Endometrial microvascular endothelial cells (primary cell): ENCODE data around the gene ADAMTS7. TPM values are rescaled to one million over a fixed set of nuclear protein-coding genes. Genes with fewer than 3 reads are reported as not detected.
"Not testable (repeated sequence)": the region's sequence is repeated elsewhere in the genome, so short reads cannot be mapped to it uniquely, and the experiment has no call there.

Experiments
- in situ Hi-C: cut with HindIII; loops from 2 replicates; pipeline ENCODE4 v1.10.0; 2017; ENCODE audit warnings: low sequenced_read_pairs, low pct_unique_long_range_greater_than_20kb; ENCODE audit errors: inconsistent ontology term
- total RNA-seq: library from RNA; depleted of rRNA; stranded (reverse); fragments of >200 nt; gene quantifications from one replicate; pipeline ENCODE4 v1.2.3, GENCODE V29; 2015; ENCODE audit errors: inconsistent ontology term

ADAMTS7 gene, protein sequence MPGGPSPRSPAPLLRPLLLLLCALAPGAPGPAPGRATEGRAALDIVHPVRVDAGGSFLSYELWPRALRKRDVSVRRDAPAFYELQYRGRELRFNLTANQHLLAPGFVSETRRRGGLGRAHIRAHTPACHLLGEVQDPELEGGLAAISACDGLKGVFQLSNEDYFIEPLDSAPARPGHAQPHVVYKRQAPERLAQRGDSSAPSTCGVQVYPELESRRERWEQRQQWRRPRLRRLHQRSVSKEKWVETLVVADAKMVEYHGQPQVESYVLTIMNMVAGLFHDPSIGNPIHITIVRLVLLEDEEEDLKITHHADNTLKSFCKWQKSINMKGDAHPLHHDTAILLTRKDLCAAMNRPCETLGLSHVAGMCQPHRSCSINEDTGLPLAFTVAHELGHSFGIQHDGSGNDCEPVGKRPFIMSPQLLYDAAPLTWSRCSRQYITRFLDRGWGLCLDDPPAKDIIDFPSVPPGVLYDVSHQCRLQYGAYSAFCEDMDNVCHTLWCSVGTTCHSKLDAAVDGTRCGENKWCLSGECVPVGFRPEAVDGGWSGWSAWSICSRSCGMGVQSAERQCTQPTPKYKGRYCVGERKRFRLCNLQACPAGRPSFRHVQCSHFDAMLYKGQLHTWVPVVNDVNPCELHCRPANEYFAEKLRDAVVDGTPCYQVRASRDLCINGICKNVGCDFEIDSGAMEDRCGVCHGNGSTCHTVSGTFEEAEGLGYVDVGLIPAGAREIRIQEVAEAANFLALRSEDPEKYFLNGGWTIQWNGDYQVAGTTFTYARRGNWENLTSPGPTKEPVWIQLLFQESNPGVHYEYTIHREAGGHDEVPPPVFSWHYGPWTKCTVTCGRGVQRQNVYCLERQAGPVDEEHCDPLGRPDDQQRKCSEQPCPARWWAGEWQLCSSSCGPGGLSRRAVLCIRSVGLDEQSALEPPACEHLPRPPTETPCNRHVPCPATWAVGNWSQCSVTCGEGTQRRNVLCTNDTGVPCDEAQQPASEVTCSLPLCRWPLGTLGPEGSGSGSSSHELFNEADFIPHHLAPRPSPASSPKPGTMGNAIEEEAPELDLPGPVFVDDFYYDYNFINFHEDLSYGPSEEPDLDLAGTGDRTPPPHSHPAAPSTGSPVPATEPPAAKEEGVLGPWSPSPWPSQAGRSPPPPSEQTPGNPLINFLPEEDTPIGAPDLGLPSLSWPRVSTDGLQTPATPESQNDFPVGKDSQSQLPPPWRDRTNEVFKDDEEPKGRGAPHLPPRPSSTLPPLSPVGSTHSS (N-terminal part only)
- 11.0 TPM for total RNA-seq

DNA sequence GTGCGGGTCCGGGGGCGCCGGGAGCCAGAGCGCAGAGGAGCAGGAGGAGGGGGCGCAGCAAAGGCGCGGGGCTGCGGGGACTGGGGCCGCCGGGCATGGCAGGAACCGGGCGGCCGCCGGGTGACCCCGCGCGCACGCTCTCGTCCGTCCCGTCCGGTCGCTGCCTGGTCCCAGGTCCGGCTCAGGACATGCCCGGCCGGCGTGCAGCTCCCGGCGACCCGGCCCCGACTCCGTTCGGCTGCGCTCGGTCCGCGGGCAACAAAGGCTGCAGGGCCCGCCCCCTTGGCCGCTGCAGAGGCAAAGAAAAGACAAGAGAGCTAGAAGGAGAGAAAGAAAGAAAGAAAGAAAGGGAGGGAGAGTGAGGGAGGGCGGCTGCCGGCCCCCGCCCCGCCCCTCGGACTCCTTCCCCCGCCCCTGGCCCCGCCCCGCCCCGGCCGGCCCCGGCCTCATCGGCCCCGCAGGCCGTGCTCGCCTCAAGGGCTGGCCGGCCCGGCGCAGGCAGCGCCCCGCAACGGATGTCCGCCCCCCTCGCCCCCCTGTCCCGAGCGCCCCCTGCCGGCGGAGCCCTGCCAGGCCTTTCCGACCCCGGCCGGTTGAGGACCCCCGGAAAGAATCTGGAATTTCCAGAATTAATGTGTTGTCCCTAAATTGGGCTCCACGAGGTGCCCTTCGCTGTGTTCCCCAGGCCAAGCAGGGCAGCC, at the start of gene ADAMTS7:
TSS of gene ADAMTS7 (minus strand) at position 341 of the 701 bp plus-strand sequence. CDS start at position 97, 244 bp downstream.
- in situ Hi-C loops = no loop called here

DNA sequence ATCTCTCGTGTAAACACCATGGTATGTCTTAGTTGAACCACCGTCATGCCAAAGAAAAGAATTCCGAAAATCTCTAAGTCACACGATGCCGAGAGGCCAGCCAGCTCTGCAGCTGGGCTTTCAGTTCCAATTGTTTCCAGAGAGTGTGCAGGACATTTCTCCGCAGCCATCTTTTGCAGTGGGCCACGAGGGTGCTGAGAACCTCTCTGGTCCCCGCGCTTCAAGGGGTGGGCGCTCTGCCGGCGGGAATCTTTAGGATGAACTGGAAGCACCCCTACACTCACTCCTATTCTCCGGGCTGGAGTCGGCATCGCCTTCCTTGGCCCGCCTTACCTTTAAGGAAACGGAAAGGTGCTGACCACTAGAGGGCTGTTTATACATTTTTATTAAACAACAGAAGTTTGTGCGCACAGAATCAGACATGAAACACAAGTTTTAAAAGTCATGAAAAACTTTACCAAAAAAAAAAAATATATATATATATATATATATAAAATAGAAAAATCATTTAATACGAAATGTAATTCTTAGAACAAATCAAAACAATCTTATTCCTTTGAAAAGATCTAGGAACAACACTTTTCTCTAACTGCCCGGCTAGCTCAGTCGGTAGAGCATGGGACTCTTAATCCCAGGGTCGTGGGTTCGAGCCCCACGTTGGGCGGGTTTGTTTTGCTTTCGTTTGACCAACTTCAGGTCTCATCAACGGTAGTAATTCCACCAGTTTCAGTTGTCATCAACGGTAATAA, 48.9 kb upstream of the ADAMTS7 start:
- in situ Hi-C loops = no loop called here

DNA sequence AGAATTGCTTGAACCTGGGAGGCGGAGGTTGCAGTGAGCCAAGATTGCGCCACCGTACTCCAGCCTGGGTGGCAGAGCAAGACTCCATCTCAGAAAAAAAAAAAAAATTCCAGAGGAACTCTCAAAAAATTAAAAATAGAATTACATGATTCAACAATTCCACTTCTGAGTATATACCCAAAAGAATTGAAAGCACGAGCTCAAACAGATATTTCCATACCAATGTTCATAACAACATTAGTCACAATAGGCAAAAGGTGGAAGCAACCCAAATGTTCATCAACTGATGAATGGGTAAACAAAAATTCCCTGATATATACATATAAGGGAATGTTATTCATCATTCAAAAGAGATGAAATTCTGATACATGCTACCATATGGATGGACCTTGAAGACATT, 44.5 kb upstream of the ADAMTS7 start:
- in situ Hi-C loops = no loop called here

DNA sequence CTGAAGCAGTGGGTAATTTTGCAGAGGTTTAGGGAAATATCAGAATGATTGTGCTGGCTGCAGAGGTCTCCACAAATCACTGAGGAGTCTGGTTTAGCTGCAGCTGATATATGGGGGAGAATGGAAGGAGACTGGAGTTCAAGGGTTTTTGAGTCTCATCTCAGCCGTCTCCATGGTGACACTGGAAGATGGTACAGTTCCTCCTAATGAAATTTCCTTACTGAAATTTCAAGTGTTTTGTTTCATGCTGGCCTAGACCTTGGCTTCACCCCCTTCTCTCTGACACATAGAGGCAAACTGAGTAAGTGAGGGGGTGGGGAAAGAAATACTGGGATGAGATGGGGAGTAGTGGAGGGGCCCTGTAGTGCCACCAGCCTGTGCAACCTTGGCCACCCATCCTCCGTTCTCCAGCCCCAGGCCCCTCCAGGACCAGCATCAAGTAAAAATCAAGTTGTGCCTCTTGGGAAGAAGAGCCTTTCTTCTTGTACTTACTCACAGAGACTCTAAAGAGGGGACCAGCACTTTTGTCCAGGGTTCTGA, 43.6 kb upstream of the ADAMTS7 start:
- in situ Hi-C loops = no loop called here

DNA sequence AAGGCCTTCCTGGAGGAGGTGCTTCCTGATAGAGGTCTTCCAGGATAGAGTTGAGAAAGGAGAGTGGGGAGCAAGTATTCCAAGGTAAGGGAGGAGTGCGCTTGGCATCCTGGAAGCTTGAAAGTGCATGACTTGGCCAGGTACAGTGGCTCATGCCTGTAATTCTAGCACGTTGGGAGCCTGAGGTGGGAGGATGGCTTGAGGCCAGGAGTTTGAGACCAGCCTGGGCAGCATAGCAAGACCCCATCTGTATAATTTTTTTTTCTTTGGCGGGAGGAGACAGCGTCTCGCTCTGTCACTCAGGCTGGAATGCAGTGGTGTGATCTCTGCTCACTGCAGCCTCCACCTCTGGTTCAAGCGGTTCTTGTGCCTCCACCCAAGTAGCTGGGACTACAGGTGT, 42.2 kb upstream of the ADAMTS7 start:
- in situ Hi-C loops = no loop called here

DNA sequence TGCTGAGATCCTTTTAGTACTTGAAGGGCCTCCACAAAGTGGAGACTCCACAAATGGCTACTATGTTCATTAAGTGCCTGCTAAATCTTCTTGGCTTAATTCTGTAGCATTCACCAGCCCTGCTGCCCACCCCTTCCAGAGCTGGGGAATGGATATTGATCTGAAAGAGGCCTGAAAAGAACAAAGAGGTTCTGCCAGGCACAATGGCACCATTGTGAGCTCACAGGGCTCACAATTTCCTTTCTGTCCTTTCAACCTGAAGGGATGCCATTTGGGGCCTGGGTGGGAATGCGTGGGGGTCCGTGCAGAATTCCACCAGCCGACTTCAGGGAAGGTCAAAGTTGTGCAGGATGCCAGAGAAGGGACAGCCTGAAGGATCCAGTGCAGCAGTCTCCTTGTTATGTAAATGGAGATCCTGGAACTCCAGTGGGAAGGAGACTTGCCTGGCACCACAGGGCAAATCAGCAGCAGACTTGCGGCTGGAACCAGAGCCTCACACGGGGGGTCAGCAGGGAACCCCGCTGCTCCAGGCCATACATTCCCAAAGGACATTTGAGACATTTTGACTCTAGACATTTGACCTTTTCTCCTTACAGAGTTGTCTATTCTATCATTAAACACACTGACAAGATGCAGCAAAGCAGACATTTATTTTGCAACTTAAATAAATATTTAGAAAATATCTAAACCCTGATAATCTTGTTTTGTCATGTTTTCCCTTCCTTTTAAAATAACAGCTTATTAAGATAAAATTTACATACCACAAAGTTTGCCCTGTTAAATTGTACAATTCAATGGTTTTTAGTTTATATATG, 39.9 kb upstream of the ADAMTS7 start:
- in situ Hi-C loops = no loop called here

DNA sequence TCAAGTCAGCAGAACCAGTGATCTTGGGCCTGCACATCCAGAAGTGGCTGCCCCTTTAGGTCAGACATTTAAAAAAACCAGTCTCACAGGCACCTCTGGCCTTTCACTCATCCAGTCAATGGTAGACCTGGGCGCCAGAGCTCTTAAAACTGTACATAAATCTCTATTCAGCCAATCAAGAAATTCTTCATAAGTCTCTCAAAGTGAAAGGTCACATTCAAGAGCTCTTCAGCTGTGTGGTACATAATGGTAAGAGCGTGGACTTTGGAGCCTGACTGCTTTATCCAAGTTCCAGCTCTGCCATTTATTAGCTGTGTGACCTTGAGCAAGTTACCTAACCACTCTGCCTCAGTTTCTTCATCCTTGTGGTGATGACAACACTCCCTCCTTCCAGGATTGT, 39.1 kb upstream of the ADAMTS7 start:
- in situ Hi-C loops = no loop called here

DNA sequence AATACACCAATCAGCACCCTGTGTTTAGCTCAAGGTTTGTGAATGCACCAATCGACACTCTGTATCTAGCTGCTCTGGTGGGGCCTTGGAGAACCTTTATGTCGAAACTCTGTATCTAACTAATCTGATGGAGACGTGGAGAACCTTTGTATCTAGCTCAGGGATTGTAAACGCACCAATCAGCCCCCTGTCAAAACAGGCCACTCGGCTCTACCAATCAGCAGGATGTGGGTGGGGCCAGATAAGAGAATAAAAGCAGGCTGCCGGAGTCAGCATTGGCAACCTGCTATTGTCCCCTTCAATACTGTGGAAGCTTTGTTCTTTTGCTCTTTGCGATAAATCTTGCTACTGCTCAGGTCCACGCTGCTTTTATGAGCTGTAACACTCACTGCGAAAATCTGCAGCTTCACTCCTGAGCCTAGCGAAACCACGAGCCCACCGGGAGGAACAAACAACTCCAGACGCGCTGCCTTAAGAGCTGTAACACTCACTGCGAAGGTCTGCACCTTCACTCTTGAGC, 36.2 kb upstream of the ADAMTS7 start:
- in situ Hi-C loops = not testable (repeated sequence)

DNA sequence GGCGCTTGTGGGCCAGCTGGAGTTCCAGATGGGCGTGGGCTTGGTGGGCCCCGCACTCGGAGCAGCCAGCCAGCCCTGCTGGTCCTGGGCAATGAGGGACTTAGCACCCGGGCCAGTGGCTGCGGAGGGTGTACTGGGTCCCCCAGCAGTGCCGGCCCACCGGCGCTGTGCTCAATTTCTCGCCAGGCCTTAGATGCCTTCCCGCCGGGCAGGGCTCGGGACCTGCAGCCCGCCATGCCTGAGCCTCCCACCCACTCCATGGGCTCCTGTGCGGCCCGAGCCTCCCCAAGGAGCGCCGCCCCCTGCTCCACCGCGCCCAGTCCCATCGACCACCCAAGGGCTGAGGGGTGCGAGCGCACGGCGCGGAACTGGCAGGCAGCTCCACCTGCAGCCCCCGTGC, 35.6 kb upstream of the ADAMTS7 start:
- in situ Hi-C loops = not testable (repeated sequence)

DNA sequence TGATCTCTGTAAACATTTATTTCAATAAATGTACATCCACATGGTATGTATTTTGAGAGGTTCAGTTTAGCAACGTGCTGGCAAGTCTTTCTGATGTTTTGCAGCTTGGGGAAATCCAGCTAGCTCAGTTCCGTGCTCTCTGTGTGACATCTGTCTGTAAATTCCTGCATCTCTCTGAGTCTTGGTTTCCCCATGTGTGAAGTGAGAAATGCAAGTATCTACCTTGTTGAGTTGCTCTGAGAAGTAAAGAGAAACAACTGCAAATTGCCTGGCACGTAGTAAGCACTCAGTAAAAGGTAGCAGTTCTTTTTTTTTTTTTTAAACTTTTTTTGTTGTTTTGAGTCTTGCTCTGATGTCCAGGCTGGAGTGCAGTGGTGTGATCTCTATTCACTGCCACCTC, 31.3 kb upstream of the ADAMTS7 start:
- in situ Hi-C loops = no loop called here

DNA sequence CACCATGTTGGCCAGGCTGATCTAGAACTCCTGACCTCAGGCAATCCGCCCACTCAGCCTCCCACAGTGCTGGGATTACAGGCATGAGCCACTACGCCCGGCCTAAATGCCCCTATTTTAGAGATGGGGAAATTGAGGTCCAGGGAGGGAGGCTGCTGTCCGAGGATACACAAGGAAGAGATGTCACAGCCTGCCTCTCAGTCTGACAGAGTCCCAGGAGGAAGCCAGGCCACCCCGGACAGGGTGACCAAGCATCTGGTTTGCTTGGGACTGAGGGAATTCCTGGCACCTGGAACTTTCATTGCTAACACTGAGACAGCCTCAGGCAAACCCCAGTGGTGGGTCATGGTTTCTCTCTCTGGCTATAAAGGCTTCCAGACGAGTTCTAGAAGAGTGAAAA, 30.6 kb upstream of the ADAMTS7 start:
- in situ Hi-C loops = no loop called here

DNA sequence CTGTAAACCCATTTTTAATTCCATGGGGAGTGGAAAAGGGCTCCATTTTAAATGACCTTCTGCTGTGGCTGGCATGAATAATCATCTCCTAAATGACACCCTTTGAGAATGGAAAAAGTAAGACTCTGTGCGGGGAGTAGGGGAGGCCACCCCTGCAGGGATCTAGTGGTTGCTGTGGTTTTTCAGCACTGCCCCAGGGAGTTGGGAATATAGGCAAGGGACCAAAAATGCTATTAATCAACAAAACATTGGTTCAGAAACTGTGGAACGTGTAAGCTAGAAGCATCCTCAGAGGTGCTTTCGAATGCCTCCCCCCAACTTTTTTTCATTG, 30.1 kb upstream of the ADAMTS7 start:
- in situ Hi-C loops = no loop called here

DNA sequence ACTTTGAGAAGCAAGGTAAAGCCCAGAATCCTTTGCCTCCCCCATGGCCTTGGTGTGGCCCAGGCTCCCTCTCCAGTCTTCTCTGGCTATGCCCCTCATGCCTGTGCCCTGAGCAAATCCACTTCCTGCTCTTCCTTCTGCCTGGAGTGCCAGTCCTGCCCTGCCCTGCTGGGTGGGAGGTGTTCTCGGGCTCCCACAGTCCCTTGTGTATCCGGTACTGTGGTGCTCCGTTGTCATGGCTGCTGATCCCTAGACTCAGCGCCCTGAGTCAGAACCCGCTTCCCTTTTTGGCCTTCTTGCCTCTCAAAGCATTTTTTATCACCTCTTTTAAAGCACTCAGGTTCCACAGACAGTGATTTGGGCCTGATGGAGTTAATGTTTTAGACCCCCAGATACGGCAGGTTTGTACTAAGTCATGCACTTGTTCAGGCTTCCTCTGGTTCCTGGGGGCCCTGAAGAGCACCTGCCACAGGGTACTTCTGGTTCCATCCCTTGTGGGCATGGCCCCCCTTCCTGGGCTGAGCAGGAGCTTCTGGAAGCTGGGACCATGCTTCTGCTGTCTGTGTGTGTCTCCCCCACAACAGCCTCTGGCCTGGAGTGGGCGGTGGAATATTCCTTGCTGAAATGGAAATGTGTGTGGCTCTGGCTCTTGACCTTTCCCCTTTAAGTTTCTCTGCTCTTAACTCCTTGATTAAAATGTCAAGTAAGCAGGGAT, 29.6 kb upstream of the ADAMTS7 start:
- in situ Hi-C loops = no loop called here

DNA sequence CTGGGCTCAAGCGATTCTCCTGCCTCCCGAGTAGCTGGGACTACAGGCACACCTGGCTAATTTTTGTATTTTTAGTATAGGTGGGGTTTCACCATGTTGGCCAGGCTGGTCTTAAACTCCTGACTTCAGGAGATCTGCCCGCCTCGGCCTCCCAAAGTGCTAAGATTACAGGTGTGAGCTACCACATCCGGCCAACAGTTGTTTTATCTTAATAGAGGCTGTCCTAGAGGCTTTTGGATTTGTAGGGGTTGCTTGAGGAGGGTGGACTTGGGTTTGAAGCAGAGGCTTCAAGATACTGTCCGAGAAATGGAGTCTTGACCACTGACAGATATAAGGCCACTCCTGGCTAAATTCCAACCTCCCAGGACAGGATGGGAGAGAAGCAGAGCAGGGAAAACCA, 27.9 kb upstream of the ADAMTS7 start:
- in situ Hi-C loops = not testable (repeated sequence)

DNA sequence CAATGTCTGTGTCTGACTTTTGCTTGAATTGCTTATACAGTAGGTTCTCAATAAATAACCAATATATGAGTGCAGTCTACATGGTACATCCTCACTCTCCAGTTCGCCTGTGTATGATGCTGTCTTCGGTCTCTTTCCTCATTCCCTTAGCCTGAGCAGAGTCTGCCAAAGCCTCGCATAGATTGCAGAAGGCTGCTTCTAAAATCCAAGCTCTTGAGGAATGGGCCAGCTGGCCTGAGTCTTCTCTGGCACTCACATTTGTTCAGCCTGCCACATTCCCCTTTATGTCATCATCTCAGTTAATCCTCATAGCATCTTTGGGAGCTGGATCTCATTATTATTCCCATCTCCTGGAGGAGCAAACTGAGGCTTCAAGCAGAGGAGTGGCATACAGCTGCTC, 27.2 kb upstream of the ADAMTS7 start:
- in situ Hi-C loops = no loop called here

DNA sequence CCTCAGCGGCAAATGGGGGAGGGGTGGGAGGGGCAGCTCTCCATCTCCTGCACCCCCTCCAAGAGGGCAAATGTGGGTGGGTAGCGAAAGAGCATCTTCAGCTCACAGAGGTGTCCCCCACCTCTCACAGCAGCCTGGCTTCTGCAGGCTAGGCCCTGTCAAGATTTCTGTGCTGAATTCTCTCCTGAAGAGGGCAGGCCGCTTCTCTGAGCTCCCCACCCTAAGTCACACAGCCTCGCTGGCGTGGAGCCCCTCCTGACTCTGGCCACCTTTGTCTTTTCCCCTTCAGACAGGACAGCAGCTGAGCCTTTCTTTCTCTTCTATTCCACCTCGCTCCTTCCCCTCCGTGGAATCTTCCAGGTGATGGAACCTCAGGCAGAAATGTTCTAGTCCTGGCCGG, 26.3 kb upstream of the ADAMTS7 start:
- in situ Hi-C loops = no loop called here
